Ectodermal cell (in vitro differentiated cells): ENCODE results near the gene DUSP9.
A peak's percentile ranks its signal among the peaks of the same experiment; 100 is the strongest.

Experiments used
- H3K27ac ChIP-seq: 2 replicates; pipeline ENCODE4 v1.7.0; 2013; ENCODE audit warnings: mild to moderate bottlenecking, low read depth, low read length; ENCODE audit not compliant: insufficient read depth, poor library complexity, severe bottlenecking
- H3K27me3 ChIP-seq: 2 replicates; pipeline ENCODE4 v1.7.0; 2013; ENCODE audit warnings: mild to moderate bottlenecking, low read length; ENCODE audit not compliant: insufficient read depth, control insufficient read depth, poor library complexity, severe bottlenecking
- H3K36me3 ChIP-seq: one replicate; pipeline ENCODE4 v1.7.0; 2013; ENCODE audit warnings: low read length; ENCODE audit not compliant: control insufficient read depth, insufficient read depth
- H3K4me1 ChIP-seq: one replicate; pipeline ENCODE4 v1.7.0; 2013; ENCODE audit warnings: low read length; ENCODE audit not compliant: control insufficient read depth, insufficient read depth
- H3K4me3 ChIP-seq: 2 replicates; pipeline ENCODE4 v1.7.0; 2013; ENCODE audit warnings: low read depth, low read length, control low read depth; ENCODE audit not compliant: insufficient read depth
- H3K9me3 ChIP-seq: 2 replicates; pipeline ENCODE4 v1.7.0; 2013; ENCODE audit warnings: mild to moderate bottlenecking, low read length, moderate library complexity; ENCODE audit not compliant: control insufficient read depth
- WGBS, 2 experiments: methylation state at CpG; one replicate each; pipeline ENCODE4 v1.1.7; 2013; ENCODE audit warnings: missing lambda C conversion rate in 2 of 2; 5-methylcytosine and 5-hydroxymethylcytosine counted together

The DUSP9 gene

GRCh38 chrX:153642655-153643430 is 4.2 kb upstream of the DUSP9 start:
- Histone ChIP-seq H3K36me3 (no peaks in the 10 kb centered on the region), H3K27me3 (peaks cover 77% of the 10 kb centered on the region), H3K4me3 (no peak overlapping the region), H3K4me1 (peaks cover 10% of the 10 kb centered on the region), H3K27ac (no peak overlapping the region), H3K9me3 (no peaks in the 10 kb centered on the region)
- WGBS, 2 experiments: 7 to 8% methylated on average over 43 to 47 of the region's 48 CpGs

- WGBS, 2 experiments: 2% methylated on average over 71 to 84 of the region's 84 CpGs
- Histone ChIP-seq H3K4me3 (peak overlapping the region; percentile 10), H3K27me3 (peaks cover 85% of the 10 kb centered on the region)
Observed at GRCh38 chrX:153643431-153644351, 3.3 kb upstream of the DUSP9 start.

GRCh38 chrX:153644356-153645125 is 2.5 kb upstream of the DUSP9 start:
- Histone ChIP-seq H3K4me1 (peaks cover 10% of the 10 kb centered on the region), H3K9me3 (no peaks in the 10 kb centered on the region), H3K27ac (no peak overlapping the region), H3K36me3 (no peaks in the 10 kb centered on the region), H3K27me3 (peaks cover 94% of the 10 kb centered on the region), H3K4me3 (peak overlapping the region; percentile 25)
- 4 to 5% methylated on average over 42 to 46 of the region's 46 CpGs for WGBS, 2 experiments

More at GRCh38 chrX:153643431-153644351, 3.3 kb upstream of the DUSP9 start:
- Histone ChIP-seq H3K36me3 (no peaks in the 10 kb centered on the region), H3K9me3 (no peaks in the 10 kb centered on the region), H3K27ac (no peak overlapping the region), H3K4me1 (peaks cover 10% of the 10 kb centered on the region)

- Histone ChIP-seq H3K27ac (no peak overlapping the region), H3K4me1 (peaks cover 10% of the 10 kb centered on the region), H3K27me3 (peaks cover 93% of the 10 kb centered on the region), H3K4me3 (no peak overlapping the region), H3K36me3 (no peaks in the 10 kb centered on the region), H3K9me3 (no peaks in the 10 kb centered on the region)
- 62 to 65% methylated on average over 6 of the region's 6 CpGs for WGBS, 2 experiments
Observed at GRCh38 chrX:153645151-153645550, 1.9 kb upstream of the DUSP9 start.

- no peaks in the 10 kb centered on the region for H3K36me3 ChIP-seq
- no peak overlapping the region for H3K27ac ChIP-seq
- 82 to 83% methylated on average over 9 to 10 of the region's 10 CpGs for WGBS, 2 experiments
- H3K4me1 ChIP-seq: peaks cover 5% of the 10 kb centered on the region
- no peaks in the 10 kb centered on the region for H3K9me3 ChIP-seq
- no peak overlapping the region for H3K4me3 ChIP-seq
- peaks cover 84% of the 10 kb centered on the region for H3K27me3 ChIP-seq
Observed at GRCh38 chrX:153645921-153646488, 998 bp upstream of the DUSP9 start.

GRCh38 chrX:153647461-153648357 is 706 bp downstream of the DUSP9 start:
- peaks cover 68% of the 10 kb centered on the region for H3K27me3 ChIP-seq
- H3K4me3 ChIP-seq: no peak overlapping the region
- no peak overlapping the region for H3K27ac ChIP-seq
- H3K9me3 ChIP-seq: no peaks in the 10 kb centered on the region
- peaks cover 5% of the 10 kb centered on the region for H3K4me1 ChIP-seq
- H3K36me3 ChIP-seq: no peaks in the 10 kb centered on the region
- 12 to 13% methylated on average over 85 of the region's 85 CpGs for WGBS, 2 experiments

GRCh38 chrX:153648358-153649177 is 1.6 kb downstream of the DUSP9 start:
- no peak overlapping the region for H3K4me3 ChIP-seq
- no peak overlapping the region for H3K27ac ChIP-seq
- peaks cover 60% of the 10 kb centered on the region for H3K27me3 ChIP-seq
- 69 to 73% methylated on average over 16 of the region's 17 CpGs for WGBS, 2 experiments
- H3K4me1 ChIP-seq: no peaks in the 10 kb centered on the region
- no peaks in the 10 kb centered on the region for H3K9me3 ChIP-seq
- H3K36me3 ChIP-seq: no peaks in the 10 kb centered on the region

- Histone ChIP-seq H3K27ac (no peak overlapping the region), H3K27me3 (peaks cover 53% of the 10 kb centered on the region), H3K4me1 (no peaks in the 10 kb centered on the region), H3K4me3 (no peak overlapping the region), H3K36me3 (no peaks in the 10 kb centered on the region), H3K9me3 (no peaks in the 10 kb centered on the region)
- WGBS, 2 experiments: 72 to 76% methylated on average over 26 of the region's 26 CpGs
Observed at GRCh38 chrX:153649178-153649914, 2.3 kb downstream of the DUSP9 start.
